ENCODE data around the gene SARNP.

DNA sequence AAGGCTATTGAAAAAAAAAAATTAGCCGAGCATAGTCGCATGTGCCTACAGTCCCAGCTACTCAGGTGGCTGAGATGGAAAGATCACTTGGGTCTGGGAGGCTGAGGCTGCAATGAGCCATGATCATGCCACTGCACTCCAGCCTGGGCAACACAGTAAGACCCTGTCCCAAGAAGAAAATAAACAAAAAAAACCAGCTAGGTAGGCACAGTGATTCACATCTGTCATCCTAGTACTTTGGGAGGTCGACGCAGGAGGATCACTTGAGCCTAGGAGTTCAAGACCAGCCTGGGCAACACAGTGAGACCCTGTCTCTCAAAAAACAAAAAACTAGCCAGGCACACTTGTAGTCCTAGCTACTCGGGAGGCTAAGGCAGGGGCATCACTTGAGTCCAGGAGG, 8.2 kb downstream of the SARNP start:
- TF ChIP-seq POLR2A (IDR thresholded peaks at IDR 0.05) (no peak), CTCF (IDR thresholded peaks at IDR 0.05) (no peak), POLR2AphosphoS5 (IDR thresholded peaks at IDR 0.05) (no peak), EP300 (IDR thresholded peaks at IDR 0.05; ENCODE audit: low read depth) (no peak)

All from transverse colon (tissue), 4 donors.